Measurements from ENCODE around the gene ABCA5. TPM values are rescaled to one million over a fixed set of nuclear protein-coding genes. Genes with fewer than 3 reads are reported as not detected.

The ABCA5 gene
- total RNA-seq, 1 donor from 2014 or later = 11.4 TPM

DNA sequence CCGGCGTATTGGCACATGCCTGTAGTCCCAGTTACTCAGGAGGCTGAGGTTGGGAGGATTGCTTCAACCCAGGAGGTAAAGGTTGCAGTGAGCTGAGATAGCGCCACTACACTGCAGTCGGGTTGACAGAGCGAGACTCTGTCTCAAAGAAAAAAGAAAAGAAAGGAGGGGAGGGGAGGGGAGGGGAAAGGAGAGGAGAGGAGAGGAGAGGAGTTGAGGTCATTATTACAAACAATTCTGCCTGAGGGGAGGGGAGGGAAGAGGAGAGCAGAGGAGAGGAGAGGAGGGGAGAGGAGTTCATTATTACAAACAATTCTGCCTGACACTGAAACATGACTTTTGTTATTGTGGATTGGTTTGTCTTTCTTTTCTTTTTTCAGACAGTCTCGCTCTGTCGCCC lies 19.8 kb upstream of the ABCA5 start:
- no peak overlapping the region for H3K27ac Mint-ChIP-seq
- H3K36me3 Mint-ChIP-seq (ENCODE audit: low read depth) = no peaks in the 10 kb centered on the region
- peaks cover 18% of the 10 kb centered on the region for H3K27me3 Mint-ChIP-seq (ENCODE audit: low read depth)
- no peaks in the 10 kb centered on the region for H3K9me3 Mint-ChIP-seq
- no peaks in the 10 kb centered on the region for H3K4me1 Mint-ChIP-seq (ENCODE audit: low read depth)
- intact Hi-C loops (cut with micrococcal nuclease) = no loop called here
- no peak for DNase-seq (ENCODE audit: low spot score)
- H3K4me3 Mint-ChIP-seq (ENCODE audit: low read depth) = no peak overlapping the region

DNA sequence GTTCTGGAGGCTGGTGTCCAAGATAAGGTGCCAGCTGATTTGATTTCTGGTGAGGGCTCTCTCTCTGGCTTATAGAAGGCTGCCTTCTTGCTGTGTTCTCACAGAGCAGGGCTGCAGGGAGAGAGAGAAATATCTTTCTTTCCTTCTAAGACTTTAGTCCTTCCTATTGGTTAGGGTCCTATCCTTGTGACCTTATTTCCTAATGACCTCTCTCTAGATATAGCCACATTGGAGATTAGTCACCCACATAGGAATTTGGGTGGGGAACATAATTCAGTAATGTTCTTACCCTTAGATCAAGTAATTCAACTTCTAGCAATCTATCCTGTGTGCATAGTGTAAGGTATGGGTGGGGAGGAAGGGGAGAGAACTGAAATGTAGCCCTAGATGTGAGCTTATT lies 18.0 kb upstream of the ABCA5 start:
- H3K4me3 Mint-ChIP-seq (ENCODE audit: low read depth) = no peak overlapping the region
- H3K9me3 Mint-ChIP-seq = no peaks in the 10 kb centered on the region
- DNase-seq (ENCODE audit: low spot score) = no peak
- H3K27ac Mint-ChIP-seq = no peak overlapping the region
- intact Hi-C loops (cut with micrococcal nuclease) = no loop called here
- H3K36me3 Mint-ChIP-seq (ENCODE audit: low read depth) = no peaks in the 10 kb centered on the region
- H3K27me3 Mint-ChIP-seq (ENCODE audit: low read depth) = peaks cover 14% of the 10 kb centered on the region
- H3K4me1 Mint-ChIP-seq (ENCODE audit: low read depth) = no peaks in the 10 kb centered on the region

DNA sequence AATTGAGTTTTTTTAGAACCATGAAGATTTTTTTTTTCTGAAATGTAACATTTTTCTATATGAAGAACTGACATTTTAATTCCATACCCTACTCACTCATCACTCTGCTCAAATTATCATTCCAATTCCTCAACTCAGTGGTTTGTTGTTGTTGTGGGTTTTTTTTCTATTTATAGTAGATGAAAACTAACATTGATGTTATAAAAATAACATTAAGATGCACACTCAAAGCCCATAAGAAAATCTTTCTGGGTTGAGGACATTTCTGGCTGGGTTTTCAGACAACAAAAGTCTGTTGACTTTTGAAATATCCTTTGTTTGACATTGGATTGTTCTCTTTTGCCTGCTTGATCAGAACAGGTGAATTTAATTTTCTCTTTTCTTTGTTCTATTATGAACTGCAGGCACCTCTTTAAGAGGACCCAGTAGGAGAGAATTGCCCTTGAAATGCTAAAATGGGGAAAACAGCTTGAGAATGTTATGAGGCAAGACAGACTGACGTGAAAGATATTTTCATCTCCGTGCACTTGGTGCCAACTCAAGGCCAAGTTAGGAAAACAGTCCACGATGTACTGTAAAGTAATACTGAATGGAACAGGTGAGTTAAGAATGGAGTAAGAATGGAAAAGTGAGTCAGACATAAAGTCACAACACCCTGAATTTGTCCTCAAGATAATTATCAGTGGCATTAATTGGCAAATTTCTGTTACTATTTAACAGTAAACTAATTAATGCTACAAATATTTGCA lies 16.1 kb upstream of the ABCA5 start:
- Mint-ChIP-seq H3K9me3 (no peaks in the 10 kb centered on the region), H3K36me3 (ENCODE audit: low read depth) (no peaks in the 10 kb centered on the region), H3K4me1 (ENCODE audit: low read depth) (no peaks in the 10 kb centered on the region), H3K4me3 (ENCODE audit: low read depth) (no peak overlapping the region), H3K27ac (no peak overlapping the region), H3K27me3 (ENCODE audit: low read depth) (peaks cover 14% of the 10 kb centered on the region)
- no peak for DNase-seq (ENCODE audit: low spot score)
- intact Hi-C loops (cut with micrococcal nuclease) = no loop called here

DNA sequence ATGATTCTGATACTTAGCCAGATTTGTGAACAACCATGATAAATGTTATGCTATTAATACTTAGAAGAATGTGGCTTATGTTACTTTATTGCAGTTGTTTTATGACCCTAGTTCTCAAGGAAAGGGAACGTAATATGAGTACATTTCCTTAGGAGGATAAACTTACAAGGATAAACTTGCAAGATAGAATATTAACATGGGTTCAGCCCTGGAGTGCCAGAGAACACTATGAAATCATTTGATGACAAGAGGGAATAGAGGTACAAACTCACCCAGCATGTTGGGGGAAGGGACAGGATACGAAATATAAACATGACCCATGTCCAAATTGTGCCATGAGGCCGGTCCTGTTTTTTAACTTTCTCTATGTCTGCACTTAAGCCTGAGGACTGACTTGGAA lies 13.0 kb upstream of the ABCA5 start:
- no peak for DNase-seq (ENCODE audit: low spot score)
- Mint-ChIP-seq H3K9me3 (no peaks in the 10 kb centered on the region), H3K4me1 (ENCODE audit: low read depth) (no peaks in the 10 kb centered on the region), H3K4me3 (ENCODE audit: low read depth) (no peak overlapping the region), H3K36me3 (ENCODE audit: low read depth) (no peaks in the 10 kb centered on the region), H3K27ac (no peak overlapping the region), H3K27me3 (ENCODE audit: low read depth) (peaks cover 8% of the 10 kb centered on the region)
- intact Hi-C loops (cut with micrococcal nuclease) = loop anchor here (10.0 kb wide), 1 partner anchor 55 kb away; no protein-coding TSS in a partner anchor

GRCh38 chr17:69336996-69337395 lies 10.1 kb upstream of the ABCA5 start:
- no peaks in the 10 kb centered on the region for H3K36me3 Mint-ChIP-seq (ENCODE audit: low read depth)
- no peak overlapping the region for H3K27ac Mint-ChIP-seq
- intact Hi-C loops (cut with micrococcal nuclease) = loop anchor here (10.0 kb wide), 1 partner anchor 58 kb away; no protein-coding TSS in a partner anchor

GRCh38 chr17:69336580-69336979 lies 9.6 kb upstream of the ABCA5 start:
- H3K27me3 Mint-ChIP-seq (ENCODE audit: low read depth) = peaks cover 17% of the 10 kb centered on the region
- no peaks in the 10 kb centered on the region for H3K4me1 Mint-ChIP-seq (ENCODE audit: low read depth)
- no peak for DNase-seq (ENCODE audit: low spot score)
- H3K27ac Mint-ChIP-seq = no peak overlapping the region
- H3K4me3 Mint-ChIP-seq (ENCODE audit: low read depth) = no peak overlapping the region
- intact Hi-C loops (cut with micrococcal nuclease) = loop anchor here (10.0 kb wide), 1 partner anchor 58 kb away; no protein-coding TSS in a partner anchor
- no peaks in the 10 kb centered on the region for H3K9me3 Mint-ChIP-seq
- H3K36me3 Mint-ChIP-seq (ENCODE audit: low read depth) = no peaks in the 10 kb centered on the region

More at GRCh38 chr17:69336996-69337395, 10.1 kb upstream of the ABCA5 start:
- Mint-ChIP-seq H3K4me3 (ENCODE audit: low read depth) (no peak overlapping the region), H3K27me3 (ENCODE audit: low read depth) (peaks cover 14% of the 10 kb centered on the region), H3K4me1 (ENCODE audit: low read depth) (no peaks in the 10 kb centered on the region), H3K9me3 (no peaks in the 10 kb centered on the region)
- DNase-seq (ENCODE audit: low spot score) = no peak

DNA sequence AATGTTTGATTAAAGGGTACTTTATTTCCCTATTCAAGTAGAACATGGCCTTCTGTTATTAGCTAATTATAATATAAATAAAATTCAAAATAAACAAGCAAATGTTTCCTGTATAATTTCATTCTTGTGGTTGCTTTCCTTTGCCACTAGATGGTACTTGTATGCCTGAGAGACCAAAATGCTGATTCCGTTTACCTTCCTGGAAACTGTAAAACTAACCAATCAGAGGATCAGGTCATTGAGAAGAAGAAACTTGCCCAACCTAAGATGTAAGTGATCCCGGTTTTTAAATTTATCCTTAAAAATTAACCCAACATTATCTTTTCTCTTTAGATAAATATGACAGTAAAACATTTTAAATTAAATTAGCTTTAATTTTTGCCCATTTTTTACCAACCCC lies 8.1 kb upstream of the ABCA5 start:
- no peak for DNase-seq (ENCODE audit: low spot score)
- H3K4me3 Mint-ChIP-seq (ENCODE audit: low read depth) = no peak overlapping the region
- peaks cover 21% of the 10 kb centered on the region for H3K27me3 Mint-ChIP-seq (ENCODE audit: low read depth)
- no peak overlapping the region for H3K27ac Mint-ChIP-seq
- no peaks in the 10 kb centered on the region for H3K36me3 Mint-ChIP-seq (ENCODE audit: low read depth)
- no peaks in the 10 kb centered on the region for H3K9me3 Mint-ChIP-seq
- H3K4me1 Mint-ChIP-seq (ENCODE audit: low read depth) = no peaks in the 10 kb centered on the region
- intact Hi-C loops (cut with micrococcal nuclease) = loop anchor here (10.0 kb wide), 1 partner anchor 60 kb away; no protein-coding TSS in a partner anchor

- Mint-ChIP-seq H3K36me3 (ENCODE audit: low read depth) (peaks cover 4% of the 10 kb centered on the region), H3K27me3 (ENCODE audit: low read depth) (peaks cover 21% of the 10 kb centered on the region), H3K4me1 (ENCODE audit: low read depth) (peaks cover 3% of the 10 kb centered on the region), H3K9me3 (no peaks in the 10 kb centered on the region), H3K27ac (no peak overlapping the region), H3K4me3 (ENCODE audit: low read depth) (no peak overlapping the region)
- no peak for DNase-seq (ENCODE audit: low spot score)
- intact Hi-C loops (cut with micrococcal nuclease) = loop anchor here (10.0 kb wide), 1 partner anchor 61 kb away; no protein-coding TSS in a partner anchor
Measured at GRCh38 chr17:69333561-69333960, 6.6 kb upstream of the ABCA5 start.

DNA sequence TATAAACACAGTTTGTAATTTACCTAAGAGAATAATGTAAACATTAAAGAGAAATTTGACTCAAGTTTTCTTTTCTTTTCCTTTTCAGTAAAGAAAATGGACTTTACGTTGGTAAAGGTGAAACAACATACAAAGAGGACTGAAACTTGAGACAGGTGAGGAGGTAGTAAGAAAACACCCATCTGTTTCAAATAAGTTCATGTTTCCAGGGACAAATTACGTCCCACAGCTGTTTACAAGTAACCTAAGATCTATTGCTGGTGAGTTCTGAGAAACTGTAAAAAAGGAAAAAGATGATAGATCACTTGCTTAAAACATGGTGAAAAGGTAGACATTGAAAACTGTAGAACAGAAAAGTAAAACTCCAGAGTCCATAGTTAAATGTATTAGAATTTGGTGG lies 4.8 kb upstream of the ABCA5 start:
- intact Hi-C loops (cut with micrococcal nuclease) = loop anchor here (10.0 kb wide), 1 partner anchor 63 kb away; no protein-coding TSS in a partner anchor
- Mint-ChIP-seq H3K4me3 (ENCODE audit: low read depth) (no peak overlapping the region), H3K9me3 (no peaks in the 10 kb centered on the region), H3K27me3 (ENCODE audit: low read depth) (peaks cover 21% of the 10 kb centered on the region), H3K27ac (no peak overlapping the region), H3K4me1 (ENCODE audit: low read depth) (peaks cover 15% of the 10 kb centered on the region), H3K36me3 (ENCODE audit: low read depth) (peaks cover 6% of the 10 kb centered on the region)
- no peak for DNase-seq (ENCODE audit: low spot score)

- peaks cover 29% of the 10 kb centered on the region for H3K4me1 Mint-ChIP-seq (ENCODE audit: low read depth)
- no peak for DNase-seq (ENCODE audit: low spot score)
- H3K36me3 Mint-ChIP-seq (ENCODE audit: low read depth) = peaks cover 6% of the 10 kb centered on the region
- no peaks in the 10 kb centered on the region for H3K9me3 Mint-ChIP-seq
- H3K27me3 Mint-ChIP-seq (ENCODE audit: low read depth) = peaks cover 8% of the 10 kb centered on the region
- H3K27ac Mint-ChIP-seq = peak overlapping the region; percentile 87
- intact Hi-C loops (cut with micrococcal nuclease) = loop anchor here (1.0 to 5.0 kb wide), 5 partner anchors 88 to 1334 kb away; partner anchors contain the start of genes KCNJ2, MAP2K6 and PRKAR1A
- peak overlapping the region; percentile 97 for H3K4me3 Mint-ChIP-seq (ENCODE audit: low read depth)
Measured at GRCh38 chr17:69326377-69327059, 415 bp downstream of the ABCA5 start.

GRCh38 chr17:69325518-69326376 lies 1.2 kb downstream of the ABCA5 start:
- intact Hi-C loops (cut with micrococcal nuclease) = loop anchor here (2.0 to 5.0 kb wide), 4 partner anchors 197 to 1333 kb away; partner anchors contain the start of genes KCNJ2 and PRKAR1A
- peak overlapping the region; percentile 97 for H3K4me3 Mint-ChIP-seq (ENCODE audit: low read depth)
- no peak for DNase-seq (ENCODE audit: low spot score)
- H3K9me3 Mint-ChIP-seq = no peaks in the 10 kb centered on the region
- no peak overlapping the region for H3K27ac Mint-ChIP-seq
- H3K27me3 Mint-ChIP-seq (ENCODE audit: low read depth) = peaks cover 7% of the 10 kb centered on the region
- peaks cover 6% of the 10 kb centered on the region for H3K36me3 Mint-ChIP-seq (ENCODE audit: low read depth)
- H3K4me1 Mint-ChIP-seq (ENCODE audit: low read depth) = peaks cover 29% of the 10 kb centered on the region

DNA sequence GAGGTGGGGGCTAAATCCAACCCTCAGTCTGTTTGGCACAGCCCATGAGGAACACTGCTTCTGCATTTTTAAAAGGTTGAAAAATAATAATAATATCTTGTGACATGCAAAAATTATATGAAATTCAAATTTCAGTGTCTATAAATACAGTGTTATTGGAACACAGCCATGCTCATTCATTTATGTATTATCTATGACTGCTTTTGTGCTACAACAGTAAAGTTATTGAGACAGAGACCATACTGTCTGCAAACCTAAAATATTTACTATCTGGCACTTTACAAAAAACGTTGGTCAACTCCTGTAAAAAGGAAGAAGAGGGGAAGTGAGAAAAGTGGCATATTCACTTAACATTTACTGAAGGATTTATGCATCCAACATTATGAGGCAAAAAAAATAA lies 3.1 kb downstream of the ABCA5 start:
- Mint-ChIP-seq H3K27ac (no peak overlapping the region), H3K36me3 (ENCODE audit: low read depth) (peaks cover 2% of the 10 kb centered on the region), H3K27me3 (ENCODE audit: low read depth) (peaks cover 5% of the 10 kb centered on the region), H3K9me3 (no peaks in the 10 kb centered on the region), H3K4me1 (ENCODE audit: low read depth) (peaks cover 27% of the 10 kb centered on the region), H3K4me3 (ENCODE audit: low read depth) (no peak overlapping the region)
- no peak for DNase-seq (ENCODE audit: low spot score)
- intact Hi-C loops (cut with micrococcal nuclease) = no loop called here

All from activated T-helper 2 cell treated with anti-CD3 and anti-CD28 coated beads, Interferon-gamma antibody, Interleukin-2, Interleukin-4, amounts not matched to agents 10 μg/mL and 5 μg/mL and 100 μg/mL, durations not matched to agents 14 hours and 24 hours and 36 hours (primary cell).